A673 (cell line): ENCODE data around the gene DDI2.

Experiments
- CTCF ChIP-seq: fragments of 300-800, 200-600 bp; sonication (generic); conservative IDR thresholded peaks from 2 replicates; pipeline ENCODE4 v1.5.1; 2017; ENCODE audit warnings: low read depth, mild to moderate bottlenecking, antibody characterized with exemption, low read length, moderate library complexity, mixed read lengths
- EZH2 ChIP-seq: fragments of 200-600 bp; sonication (generic); IDR thresholded peaks from 2 replicates; pipeline ENCODE4 v1.6.1; 2017; ENCODE audit warnings: borderline replicate concordance, low read depth, mild to moderate bottlenecking, mixed read lengths, antibody characterized with exemption, low read length; ENCODE audit not compliant: poor library complexity, severe bottlenecking

GRCh38 chr1:15570861-15571260 lies 46.4 kb upstream of the DDI2 start:
- TF ChIP-seq CTCF (no peak), EZH2 (no peak)
